GM19438 (cell line): ENCODE data around the gene PDE3A.

ENCODE experiments used
- ATAC-seq: cut with Tn5 transposase; IDR thresholded peaks from one replicate; pipeline ENCODE4 v1.9.1; 2021; ENCODE audit warnings: low read depth; ENCODE audit not compliant: unreplicated experiment

PDE3A gene

GRCh38 chr12:20420557-20420956 is 52.2 kb downstream of the PDE3A start:
- no peak for ATAC-seq

GRCh38 chr12:20421421-20421820 is 53.1 kb downstream of the PDE3A start:
- no peak for ATAC-seq

GRCh38 chr12:20423557-20423956 is 55.2 kb downstream of the PDE3A start:
- no peak for ATAC-seq

- no peak for ATAC-seq
These were observed 56.5 kb downstream of the PDE3A start for GRCh38 chr12:20424841-20425240.

- ATAC-seq: no peak
These were observed 57.9 kb downstream of the PDE3A start for GRCh38 chr12:20426191-20426590.

GRCh38 chr12:20426957-20427356 is 58.6 kb downstream of the PDE3A start:
- ATAC-seq: no peak

- no peak for ATAC-seq
These were observed 61.5 kb downstream of the PDE3A start for GRCh38 chr12:20429852-20430251.

- ATAC-seq: no peak
These were observed 64.0 kb downstream of the PDE3A start for GRCh38 chr12:20432290-20432689.

- ATAC-seq: no peak
These were observed 66.7 kb downstream of the PDE3A start for GRCh38 chr12:20434996-20435395.

- no peak for ATAC-seq
These were observed 68.0 kb downstream of the PDE3A start for GRCh38 chr12:20436316-20436715.

GRCh38 chr12:20438299-20438779 is 70.0 kb downstream of the PDE3A start:
- no peak for ATAC-seq

- no peak for ATAC-seq
These were observed 71.3 kb downstream of the PDE3A start for GRCh38 chr12:20439626-20440025.

- ATAC-seq: no peak
These were observed 72.1 kb downstream of the PDE3A start for GRCh38 chr12:20440408-20440807.

GRCh38 chr12:20442322-20442721 is 74.0 kb downstream of the PDE3A start:
- no peak for ATAC-seq

GRCh38 chr12:20443255-20443654 is 74.9 kb downstream of the PDE3A start:
- no peak for ATAC-seq

GRCh38 chr12:20443792-20444191 is 75.5 kb downstream of the PDE3A start:
- no peak for ATAC-seq

- ATAC-seq: no peak
These were observed 76.3 kb downstream of the PDE3A start for GRCh38 chr12:20444595-20445170.

GRCh38 chr12:20445687-20446086 is 77.3 kb downstream of the PDE3A start:
- ATAC-seq: no peak

GRCh38 chr12:20446836-20447235 is 78.5 kb downstream of the PDE3A start:
- no peak for ATAC-seq

- ATAC-seq: no peak
These were observed 80.4 kb downstream of the PDE3A start for GRCh38 chr12:20448781-20449180.

- ATAC-seq: no peak
These were observed 82.3 kb downstream of the PDE3A start for GRCh38 chr12:20450591-20451180.

- ATAC-seq: no peak
These were observed 83.4 kb downstream of the PDE3A start for GRCh38 chr12:20451761-20452160.
